HepG2 (cell line): Measurements from ENCODE around the gene YBX2. TPM values are rescaled to one million over a fixed set of nuclear protein-coding genes. Genes with fewer than 3 reads are reported as not detected.

Source experiments
- AGO2 ChIP-seq: fragments of 200-400 bp; formaldehyde crosslinking; optimal IDR thresholded peaks from 2 replicates; pipeline ENCODE3; 2017; ENCODE audit warnings: mild to moderate bottlenecking, low read depth, low read length, moderate library complexity
- ARID4A ChIP-seq: sonication (generic); formaldehyde crosslinking; IDR thresholded peaks from 2 replicates; pipeline ENCODE4 v1.5.0; 2020; ENCODE audit warnings: mild to moderate bottlenecking, missing genetic modification reagents, borderline replicate concordance
- HDAC6 ChIP-seq: fragments of 200-600 bp; sonication (generic); IDR thresholded peaks from 2 replicates; pipeline ENCODE4 v1.7.0; 2017; ENCODE audit warnings: mild to moderate bottlenecking, antibody characterized with exemption, low read length, low read depth
- MXD3 ChIP-seq: IDR thresholded peaks from 2 replicates; pipeline ENCODE4 v1.6.1; 2016; ENCODE audit warnings: mild to moderate bottlenecking, missing biosample characterization, missing genetic modification reagents
- MZF1 ChIP-seq: sonication (generic); formaldehyde crosslinking; IDR thresholded peaks from 2 replicates; pipeline ENCODE4 v1.8.1; 2023; ENCODE audit warnings: mild to moderate bottlenecking, missing genetic modification reagents, borderline replicate concordance
- NFKB2 ChIP-seq: sonication (generic); formaldehyde crosslinking; IDR thresholded peaks from 2 replicates; pipeline ENCODE4 v1.4.0; 2020; ENCODE audit warnings: missing genetic modification reagents, borderline replicate concordance
- RERE ChIP-seq: IDR thresholded peaks from 2 replicates; pipeline ENCODE4 v1.6.1; 2016; ENCODE audit warnings: low read depth, missing genetic modification reagents, missing compliant biosample characterization
- SETDB1 ChIP-seq: sonication (generic); formaldehyde crosslinking; IDR thresholded peaks from 2 replicates; pipeline ENCODE4 v1.5.1; 2020; ENCODE audit warnings: missing genetic modification reagents, mild to moderate bottlenecking, borderline replicate concordance
- SP5 ChIP-seq: IDR thresholded peaks from 2 replicates; pipeline ENCODE4 v1.6.1; 2016; ENCODE audit warnings: low read depth, borderline replicate concordance
- ZNF17 ChIP-seq: sonication (generic); formaldehyde crosslinking; IDR thresholded peaks from 2 replicates; pipeline ENCODE4 v1.5.0; 2020; ENCODE audit warnings: mild to moderate bottlenecking, missing genetic modification reagents
- ZNF230 ChIP-seq: sonication (generic); formaldehyde crosslinking; IDR thresholded peaks from 2 replicates; pipeline ENCODE4 v1.4.0; 2020; ENCODE audit warnings: mild to moderate bottlenecking, missing genetic modification reagents
- ZNF382 ChIP-seq: sonication (generic); formaldehyde crosslinking; IDR thresholded peaks from 2 replicates; pipeline ENCODE4 v1.5.0; 2020; ENCODE audit warnings: missing genetic modification reagents, mild to moderate bottlenecking, borderline replicate concordance
- ZNF496 ChIP-seq: sonication (generic); formaldehyde crosslinking; IDR thresholded peaks from 2 replicates; pipeline ENCODE4 v1.8.1; 2023; ENCODE audit warnings: mild to moderate bottlenecking, moderate library complexity, missing genetic modification reagents; ENCODE audit not compliant: insufficient replicate concordance
- ZNF598 ChIP-seq: sonication (generic); formaldehyde crosslinking; IDR thresholded peaks from 2 replicates; pipeline ENCODE4 v1.5.1; 2020; ENCODE audit warnings: mild to moderate bottlenecking, missing genetic modification reagents, borderline replicate concordance
- ZNF709 ChIP-seq: sonication (generic); formaldehyde crosslinking; IDR thresholded peaks from 2 replicates; pipeline ENCODE4 v1.5.0; 2020; ENCODE audit warnings: mild to moderate bottlenecking, missing genetic modification reagents
- ZNF772 ChIP-seq: sonication (generic); formaldehyde crosslinking; IDR thresholded peaks from 2 replicates; pipeline ENCODE4 v1.5.0; 2020; ENCODE audit warnings: mild to moderate bottlenecking, missing genetic modification reagents
- polyA plus RNA-seq, 8 experiments: library from polyadenylated mRNA; depleted of rRNA in 3 of 8; stranded (reverse) in 7 of 8; unstranded in 1 of 8; fragments of >200 nt; fragmentation: Illumina TruSeq in 4 of 8; extraction: Trizol in 4 of 8; gene quantifications; 2 replicates each; pipeline versions ENCODE4 v1.2.1 to v1.2.3, GENCODE V29; 2011 to 2016; ENCODE audit warnings: low read depth in 4 of 8, missing spikeins in 1 of 8, mixed read lengths in 1 of 8; ENCODE audit not compliant: insufficient read depth in 1 of 8
- total RNA-seq, 5 experiments: library from RNA; depleted of rRNA; stranded (reverse); fragments of >200 nt; fragmentation: Illumina TruSeq; extraction: Trizol; gene quantifications; 2 replicates each; pipeline ENCODE4 v1.2.3, GENCODE V29; 2016; ENCODE audit warnings: low read depth in 1 of 5

YBX2 gene
- total and polyA plus RNA-seq, 2 of the 13 experiments (the other 11 are each of a cell fraction or from before 2014, with no cell fraction given): 0.12 to 0.22 TPM

GRCh38 chr17:7314719-7315569 lies 20.5 kb upstream of the YBX2 start, which contains the start of gene GPS2 (continued):
- TF ChIP-seq RERE (CRISPR knock-in tag): no peak; the same call in 1 of the 2 replicates
- no peak for TF ChIP-seq ZNF230 (CRISPR knock-in tag)
- no peak for TF ChIP-seq MZF1 (CRISPR knock-in tag)
- TF ChIP-seq SETDB1 (CRISPR knock-in tag): no peak
- 0 out of 2 replicates have a peak, but pooled peaks have one; percentile 29 for TF ChIP-seq SP5 (CRISPR knock-in tag)
- peak; percentile 95 for TF ChIP-seq ARID4A (CRISPR knock-in tag)
- peak; percentile 84 for TF ChIP-seq AGO2
- TF ChIP-seq NFKB2 (CRISPR knock-in tag): peak; percentile 75; the same call in 1 of the 2 replicates
- TF ChIP-seq HDAC6: no peak
- TF ChIP-seq ZNF709 (CRISPR knock-in tag): peak; percentile 77; the same call in 1 of the 2 replicates
- peak; percentile 75; the same call in 1 of the 2 replicates for TF ChIP-seq ZNF598 (CRISPR knock-in tag)
- no peak for TF ChIP-seq ZNF382
- peak; percentile 45; the same call in 1 of the 2 replicates for TF ChIP-seq MXD3
- TF ChIP-seq ZNF17 (CRISPR knock-in tag): no peak
- TF ChIP-seq ZNF772: no peak; the same call in 1 of the 2 replicates
- no peak for TF ChIP-seq ZNF496
